CD4-positive, alpha-beta memory T cell (primary cell): ENCODE results near the gene EHD1. TPM values are rescaled to one million over a fixed set of nuclear protein-coding genes. Genes with fewer than 3 reads are reported as not detected.

ENCODE experiments used
- CTCF ChIA-PET: fragments of 350-600 bp; sonication (Branson Sonifier 250); formaldehyde crosslinking; loops from one replicate; lab custom pipeline; 2021; ENCODE audit warnings: inconsistent platforms; ENCODE audit not compliant: partially characterized antibody; lab: Charles Lee
- POLR2A ChIA-PET: fragments of 350-600 bp; sonication (Branson Sonifier 250); formaldehyde crosslinking; loops from one replicate; lab custom pipeline; 2021; ENCODE audit not compliant: partially characterized antibody; lab: Charles Lee
- DNase-seq, 5 donors: peaks; one replicate each; pipeline versions ENCODE4 v3.0.0 to v3.0.0-alpha.2; 2020 to 2022; ENCODE audit warnings: mixed read lengths in 1 of 5
- H3K27ac ChIP-seq: one replicate; pipeline ENCODE4 v1.7.0; 2013; ENCODE audit warnings: low read depth, low read length
- H3K27me3 ChIP-seq: 2 replicates; pipeline ENCODE4 v1.7.0; 2013; ENCODE audit warnings: mild to moderate bottlenecking, low read length, moderate library complexity; ENCODE audit not compliant: insufficient read depth
- H3K36me3 ChIP-seq: 2 replicates; pipeline ENCODE4 v1.7.0; 2013; ENCODE audit warnings: mild to moderate bottlenecking, low read length, moderate library complexity; ENCODE audit not compliant: insufficient read depth
- H3K4me1 ChIP-seq: 2 replicates; pipeline ENCODE4 v1.7.0; 2013; ENCODE audit warnings: mild to moderate bottlenecking, low read length, moderate library complexity; ENCODE audit not compliant: insufficient read depth
- H3K4me3 ChIP-seq, 2 donors: one replicate each; pipeline ENCODE4 v1.7.0; 2013; ENCODE audit warnings: low read length in 2 of 2, mild to moderate bottlenecking in 1 of 2
- H3K9me3 ChIP-seq, 2 donors: one replicate each; pipeline ENCODE4 v1.7.0; 2013; ENCODE audit warnings: low read length in 2 of 2, control low read depth in 1 of 2; ENCODE audit not compliant: control insufficient read depth in 1 of 2
- H3K27ac Mint-ChIP-seq, 7 donors: one replicate each; pipeline ENCODE4 v1.8.0; 2020 to 2021; ENCODE audit warnings: mixed read lengths in 7 of 7, mild to moderate bottlenecking in 6 of 7, inconsistent platforms in 3 of 7, moderate library complexity in 3 of 7
- H3K27me3 Mint-ChIP-seq, 2 donors: one replicate each; pipeline ENCODE4 v1.8.0; 2020 to 2021; ENCODE audit warnings: mixed read lengths in 2 of 2
- H3K36me3 Mint-ChIP-seq, 2 donors: one replicate each; pipeline ENCODE4 v1.8.0; 2020 to 2021; ENCODE audit warnings: mixed read lengths in 2 of 2, inconsistent platforms in 1 of 2, mild to moderate bottlenecking in 1 of 2
- H3K4me1 Mint-ChIP-seq, 4 donors: one replicate each; pipeline ENCODE4 v1.8.0; 2020 to 2021; ENCODE audit warnings: mixed read lengths in 4 of 4, mild to moderate bottlenecking in 1 of 4
- H3K4me3 Mint-ChIP-seq, 8 donors: one replicate each; pipeline ENCODE4 v1.8.0; 2020 to 2021; ENCODE audit warnings: mixed read lengths in 8 of 8, mild to moderate bottlenecking in 7 of 8, moderate library complexity in 6 of 8, inconsistent platforms in 3 of 8
- H3K9me3 Mint-ChIP-seq, 8 donors: one replicate each; pipeline ENCODE4 v1.8.0; 2020 to 2021; ENCODE audit warnings: mixed read lengths in 8 of 8, mild to moderate bottlenecking in 5 of 8, inconsistent platforms in 3 of 8, moderate library complexity in 1 of 8
- intact Hi-C: fragments of 100-400 bp; cut with micrococcal nuclease; formaldehyde crosslinking; loops from one replicate; pipeline ENCODE4 v1.15.1; 2023
- polyA plus RNA-seq, 2 donors: library from polyadenylated mRNA; unstranded; fragments of 300-500 nt; fragmentation: Illumina TruSeq; gene quantifications; one replicate each; pipeline ENCODE4 v1.2.3, GENCODE V29; 2021
- total RNA-seq, 2 experiments: library from RNA; stranded (reverse); gene quantifications; one replicate each; pipeline ENCODE4 v1.2.3, GENCODE V29; 2021

Gene EHD1
- total and polyA plus RNA-seq, 4 experiments from 2014 or later: 125 to 279 (median 234) TPM

DNA sequence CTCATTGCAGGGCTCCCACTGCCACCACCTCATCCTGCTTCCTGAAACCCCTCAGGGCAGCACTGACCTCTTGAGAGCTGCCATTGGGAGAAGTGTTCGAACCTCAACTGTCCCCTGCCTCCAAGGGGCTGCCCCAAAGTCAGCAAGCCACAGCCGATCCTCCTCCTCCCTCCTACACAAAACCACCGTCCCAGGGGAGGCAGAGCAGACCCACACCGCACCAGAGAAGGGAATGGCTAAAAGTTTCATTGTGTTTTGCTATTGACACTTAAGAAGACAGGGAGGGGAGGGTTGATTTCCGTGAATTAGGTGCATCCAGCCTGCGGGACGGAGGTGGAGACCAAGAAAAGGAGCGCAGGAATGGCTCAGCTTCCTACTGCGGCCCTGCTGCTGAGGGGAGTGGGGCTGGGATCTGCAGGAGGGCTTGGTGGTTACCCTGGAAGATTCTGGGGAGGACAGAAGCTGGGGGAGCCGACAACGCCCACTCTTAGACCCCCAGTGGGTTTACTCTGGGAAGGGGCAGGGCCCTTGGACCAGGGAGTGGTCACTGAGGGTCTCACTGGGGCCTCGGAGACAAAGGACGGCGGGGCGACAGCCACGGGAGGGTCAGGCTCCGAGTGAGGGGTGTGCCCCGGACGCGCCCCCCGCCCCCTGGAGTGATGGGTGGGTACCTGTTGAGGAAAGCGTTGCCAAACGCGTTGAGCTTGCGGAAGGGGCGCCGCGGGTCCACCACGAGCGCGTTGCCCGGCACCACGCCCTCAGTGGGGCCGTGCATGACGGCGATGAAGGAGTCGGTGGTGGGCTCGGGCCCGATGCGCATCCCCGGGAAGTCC lies 815 bp downstream of the EHD1 start:
- no peaks in the 10 kb centered on the region for H3K9me3 ChIP-seq
- POLR2A ChIA-PET: interaction anchor here (0.8 to 31.5 kb wide), 22 partner anchors 8 to 244 kb away, joined by 3 to 2105 read pairs (median 5); partner anchors contain the start of genes ATG2A, CDC42BPG, FAU and MEN1
- peaks cover 40 to 80% (median 56%) of the 10 kb centered on the region in 4 donors for H3K4me1 Mint-ChIP-seq
- peak overlapping the region; percentile 85 for H3K27ac ChIP-seq
- peak overlapping the region; percentile 99 to 100 (median 99) for H3K4me3 Mint-ChIP-seq
- peaks cover 31 to 49% of the 10 kb centered on the region in 2 donors for H3K36me3 Mint-ChIP-seq
- H3K27ac Mint-ChIP-seq: peak overlapping the region; percentile 92 to 98 (median 96)
- H3K27me3 ChIP-seq: no peaks in the 10 kb centered on the region
- DNase-seq: no peak
- H3K27me3 Mint-ChIP-seq: no peaks in the 10 kb centered on the region
- peaks cover 69% of the 10 kb centered on the region for H3K4me1 ChIP-seq
- intact Hi-C loops: loop anchor here (1.0 to 2.0 kb wide), 10 partner anchors 8 to 75 kb away; partner anchors contain the start of genes ATG2A, MAP4K2 and PPP2R5B
- peak overlapping the region; percentile 82 to 99 for H3K4me3 ChIP-seq
- peaks cover 0 to 14% (median 0%) of the 10 kb centered on the region in 8 donors for H3K9me3 Mint-ChIP-seq
- CTCF ChIA-PET: interaction anchor here (1.5 to 29.4 kb wide), 4 partner anchors 10 to 47 kb away, joined by 4 to 1245 read pairs (median 34); partner anchors contain the start of genes CDC42BPG and PPP2R5B
- H3K36me3 ChIP-seq: peaks cover 15% of the 10 kb centered on the region

- peaks cover 76% of the 10 kb centered on the region for H3K4me1 ChIP-seq
- H3K4me1 Mint-ChIP-seq: peaks cover 44 to 87% (median 61%) of the 10 kb centered on the region in 4 donors
- ChIA-PET CTCF (interaction anchor here (1.8 to 29.4 kb wide), 4 partner anchors 11 to 21 kb away, joined by 5 to 1245 read pairs (median 34); partner anchors contain the start of gene CDC42BPG), POLR2A (interaction anchor here (0.8 to 31.5 kb wide), 17 partner anchors 8 to 245 kb away, joined by 3 to 2105 read pairs (median 7); partner anchors contain the start of genes CDC42BPG, FAU, MEN1 and MRPL49)
- no peaks in the 10 kb centered on the region for H3K27me3 Mint-ChIP-seq
- intact Hi-C loops: no loop called here
- H3K27ac ChIP-seq: peak overlapping the region; percentile 85
- peak overlapping the region; percentile 99 to 100 (median 99) for H3K4me3 Mint-ChIP-seq
- peak overlapping the region; percentile 82 to 99 for H3K4me3 ChIP-seq
- no peaks in the 10 kb centered on the region for H3K9me3 ChIP-seq
- peaks cover 20% of the 10 kb centered on the region for H3K36me3 ChIP-seq
- peak overlapping the region; percentile 92 to 98 (median 96) for H3K27ac Mint-ChIP-seq
- H3K36me3 Mint-ChIP-seq: peaks cover 32 to 53% of the 10 kb centered on the region in 2 donors
- H3K27me3 ChIP-seq: no peaks in the 10 kb centered on the region
- no peak for DNase-seq
- H3K9me3 Mint-ChIP-seq: peaks cover 0 to 14% (median 0%) of the 10 kb centered on the region in 8 donors
These were observed 1.5 kb downstream of the EHD1 start for GRCh38 chr11:64876835-64877341.

DNA sequence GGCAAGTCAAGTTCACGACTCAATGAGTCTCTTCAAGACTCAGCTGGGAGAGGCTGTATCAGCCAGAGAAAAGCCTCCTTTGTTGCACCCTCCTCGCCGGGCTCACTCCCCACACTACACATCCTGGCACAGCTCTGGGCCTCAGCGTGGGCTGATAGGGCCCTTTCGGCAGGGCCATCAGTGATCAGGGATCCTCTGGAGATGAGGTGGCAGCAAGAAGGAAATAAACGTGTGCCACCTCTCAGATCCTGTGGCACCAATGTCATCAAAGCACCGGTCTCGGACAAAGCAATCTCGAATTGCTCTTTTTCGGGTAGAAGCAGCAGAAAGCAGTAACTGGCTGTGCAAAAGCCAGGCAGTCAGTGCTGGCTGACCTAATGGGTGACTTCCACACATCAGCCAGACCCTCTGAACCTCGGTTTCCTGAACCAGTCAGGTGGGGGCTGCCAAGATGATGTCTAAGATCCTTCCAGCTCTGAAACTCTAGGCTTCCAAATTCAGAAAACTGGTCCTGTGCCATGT lies 2.1 kb downstream of the EHD1 start:
- ChIA-PET CTCF (interaction anchor here (0.6 to 29.4 kb wide), 4 partner anchors 8 to 20 kb away, joined by 3 to 1245 read pairs (median 22); partner anchors contain the start of gene CDC42BPG), POLR2A (interaction anchor here (0.8 to 31.5 kb wide), 10 partner anchors 9 to 242 kb away, joined by 3 to 2105 read pairs (median 18); partner anchors contain the start of genes CDC42BPG, RASGRP2, SF1 and ZNHIT2)
- no peaks in the 10 kb centered on the region for H3K27me3 Mint-ChIP-seq
- no peaks in the 10 kb centered on the region for H3K9me3 ChIP-seq
- H3K27me3 ChIP-seq: no peaks in the 10 kb centered on the region
- H3K36me3 Mint-ChIP-seq: peaks cover 36 to 59% of the 10 kb centered on the region in 2 donors
- H3K4me1 ChIP-seq: peaks cover 77% of the 10 kb centered on the region
- DNase-seq: no peak
- intact Hi-C loops: no loop called here
- peak overlapping the region; percentile 85 for H3K27ac ChIP-seq
- H3K27ac Mint-ChIP-seq: peak overlapping the region; percentile 92 to 98 (median 96)
- peaks cover 0 to 14% (median 0%) of the 10 kb centered on the region in 8 donors for H3K9me3 Mint-ChIP-seq
- peaks cover 26% of the 10 kb centered on the region for H3K36me3 ChIP-seq
- peaks cover 48 to 90% (median 64%) of the 10 kb centered on the region in 4 donors for H3K4me1 Mint-ChIP-seq
- H3K4me3 Mint-ChIP-seq: peak overlapping the region; percentile 99 to 100 (median 99)
- H3K4me3 ChIP-seq: peak overlapping the region; percentile 82 to 99

DNA sequence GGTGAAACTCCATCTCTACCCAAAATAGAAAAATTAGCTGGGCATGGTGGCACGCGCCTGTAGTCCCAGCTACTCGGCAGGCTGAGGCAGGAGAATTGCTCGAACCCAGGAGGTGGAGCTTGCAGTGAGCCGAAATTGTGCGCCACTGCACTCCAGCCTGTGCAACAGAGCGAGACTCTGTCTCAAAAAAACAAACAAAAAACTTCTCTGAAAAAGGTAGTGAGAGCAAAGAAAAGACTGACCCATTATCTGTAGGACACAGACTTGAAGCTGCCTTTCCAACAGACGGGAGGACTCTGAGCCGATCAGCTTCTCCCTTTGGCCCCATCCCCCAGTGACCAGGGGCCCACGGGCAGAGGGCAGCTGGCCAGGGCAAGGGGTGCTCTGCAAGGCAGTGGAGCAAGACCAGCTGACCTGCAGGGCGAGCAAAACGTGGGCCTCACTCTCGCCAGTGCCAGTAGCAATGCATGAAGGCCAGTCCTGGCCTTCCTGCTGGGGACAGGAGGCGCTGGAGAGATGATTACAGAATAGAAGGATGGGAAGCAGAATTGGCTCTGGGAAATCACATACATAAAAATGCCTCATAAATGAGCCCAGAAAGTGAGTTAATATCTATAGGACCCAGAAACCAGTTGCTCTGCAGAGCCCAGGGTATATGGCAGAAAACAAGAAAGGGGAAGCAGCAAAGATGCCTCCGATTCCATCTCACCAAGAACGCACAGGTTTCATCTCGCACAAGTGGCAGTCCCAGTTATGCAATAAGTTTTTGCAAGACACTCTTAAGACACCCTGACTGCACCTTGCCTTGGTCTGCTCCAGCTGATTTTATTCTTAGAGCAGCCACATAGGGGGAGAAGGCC lies 2.8 kb downstream of the EHD1 start:
- Histone ChIP-seq H3K9me3 (no peaks in the 10 kb centered on the region), H3K4me1 (peaks cover 77% of the 10 kb centered on the region), H3K4me3 (peak overlapping the region; percentile 82 to 99), H3K36me3 (peaks cover 29% of the 10 kb centered on the region), H3K27ac (peak overlapping the region; percentile 85), H3K27me3 (no peaks in the 10 kb centered on the region)
- H3K27ac Mint-ChIP-seq: peak overlapping the region; percentile 92 to 98 (median 96)
- peaks cover 38 to 65% of the 10 kb centered on the region in 2 donors for H3K36me3 Mint-ChIP-seq
- intact Hi-C loops: no loop called here
- H3K4me3 Mint-ChIP-seq: peak overlapping the region; percentile 99 to 100 (median 99)
- no peak for DNase-seq
- ChIA-PET CTCF (interaction anchor here (0.6 to 29.4 kb wide), 5 partner anchors 9 to 19 kb away, joined by 3 to 1245 read pairs (median 5); partner anchors contain the start of gene CDC42BPG), POLR2A (interaction anchor here (0.8 to 31.5 kb wide), 9 partner anchors 10 to 242 kb away, joined by 3 to 2105 read pairs (median 17); partner anchors contain the start of genes CDC42BPG, RASGRP2, SF1 and ZNHIT2)
- H3K9me3 Mint-ChIP-seq: peaks cover 0 to 14% (median 0%) of the 10 kb centered on the region in 8 donors
- peaks cover 47 to 90% (median 62%) of the 10 kb centered on the region in 4 donors for H3K4me1 Mint-ChIP-seq
- H3K27me3 Mint-ChIP-seq: no peaks in the 10 kb centered on the region

DNA sequence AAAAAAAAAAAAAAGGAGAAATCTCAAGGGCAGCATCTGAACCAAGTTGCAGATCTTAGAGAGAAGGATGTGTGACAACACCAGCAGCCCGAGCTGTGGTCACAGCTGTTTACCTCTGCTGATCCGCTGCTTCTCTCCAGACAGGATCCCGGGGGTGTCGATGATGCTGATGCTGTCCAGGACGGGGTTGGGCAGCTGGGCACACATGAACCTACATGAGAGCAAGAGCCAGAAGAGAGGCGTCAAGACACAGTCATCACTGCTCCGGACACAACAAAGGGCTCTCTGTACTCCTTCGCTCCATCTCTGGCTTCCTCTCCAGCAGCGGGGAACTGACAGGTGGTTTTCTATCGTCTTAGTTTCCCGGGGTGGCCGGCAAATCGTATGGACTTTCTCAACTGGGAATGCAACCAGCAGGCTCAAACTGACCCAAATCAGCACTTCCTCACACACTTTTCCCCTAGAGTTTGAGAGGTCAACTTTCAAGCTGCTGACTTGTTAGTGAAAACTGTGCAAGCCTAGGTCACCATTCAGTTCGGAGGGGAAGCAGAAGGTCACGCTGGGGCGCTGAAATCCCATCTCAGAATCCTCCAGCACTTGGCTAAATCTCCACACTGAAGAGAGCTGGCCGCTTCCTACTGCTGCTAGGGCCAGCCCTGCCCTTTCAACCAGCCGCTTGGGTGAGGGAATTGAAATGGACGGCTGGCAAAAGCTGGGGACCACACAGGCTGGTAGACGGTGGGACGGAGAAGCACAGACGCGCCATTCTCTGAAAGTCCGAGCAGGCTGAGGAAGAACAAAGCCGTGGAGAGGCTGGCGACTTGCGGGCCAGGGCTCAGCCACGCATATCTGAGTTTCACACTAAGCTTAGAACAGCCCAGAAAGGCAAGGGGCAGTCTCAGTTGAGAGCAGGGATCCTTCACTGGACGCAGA lies 3.8 kb downstream of the EHD1 start:
- ChIA-PET POLR2A (interaction anchor here (0.8 to 31.5 kb wide), 7 partner anchors 11 to 152 kb away, joined by 3 to 2105 read pairs (median 17); partner anchors contain the start of genes CDC42BPG, MAJIN, RASGRP2 and SF1), CTCF (interaction anchor here (1.2 to 29.4 kb wide), 5 partner anchors 13 to 244 kb away, joined by 3 to 1245 read pairs (median 5); partner anchors contain the start of gene CDC42BPG)
- H3K27me3 ChIP-seq: no peaks in the 10 kb centered on the region
- peak; percentile 56 to 85 (median 59) for DNase-seq
- intact Hi-C loops: no loop called here
- H3K27me3 Mint-ChIP-seq: no peaks in the 10 kb centered on the region
- H3K9me3 ChIP-seq: no peaks in the 10 kb centered on the region
- peaks cover 77% of the 10 kb centered on the region for H3K4me1 ChIP-seq
- peak overlapping the region; percentile 99 to 100 (median 99) for H3K4me3 Mint-ChIP-seq
- peaks cover 38 to 71% of the 10 kb centered on the region in 2 donors for H3K36me3 Mint-ChIP-seq
- H3K27ac Mint-ChIP-seq: peak overlapping the region; percentile 92 to 98 (median 96)
- H3K27ac ChIP-seq: peak overlapping the region; percentile 85
- peaks cover 0 to 14% (median 0%) of the 10 kb centered on the region in 8 donors for H3K9me3 Mint-ChIP-seq
- H3K4me1 Mint-ChIP-seq: peaks cover 43 to 90% (median 62%) of the 10 kb centered on the region in 4 donors
- H3K4me3 ChIP-seq: peak overlapping the region; percentile 49 to 99
- peaks cover 29% of the 10 kb centered on the region for H3K36me3 ChIP-seq
